Effector memory CD8-positive, alpha-beta T cell (primary cell): ENCODE measurements around the gene SGO2.

Experiments
- ATAC-seq: fragments of 150-1000 bp; cut with Tn5 transposase; replicated peaks from 2 replicates; pipeline ENCODE4 v1.10.0; 2021; ENCODE audit warnings: mild to moderate bottlenecking, moderate library complexity
- DNase-seq, 3 experiments: peaks; one replicate each; pipeline ENCODE4 v3.0.0; 2021
- H3K27ac Mint-ChIP-seq, 2 donors: one replicate each; pipeline ENCODE4 v1.8.0; 2022; ENCODE audit warnings: mild to moderate bottlenecking in 2 of 2, mixed read lengths in 2 of 2, moderate library complexity in 2 of 2
- H3K27me3 Mint-ChIP-seq, 2 donors: one replicate each; pipeline ENCODE4 v1.8.0; 2022; ENCODE audit warnings: mixed read lengths in 2 of 2
- H3K36me3 Mint-ChIP-seq: one replicate; pipeline ENCODE4 v1.8.0; 2022; ENCODE audit warnings: mild to moderate bottlenecking, moderate library complexity, mixed read lengths; ENCODE audit not compliant: insufficient read depth
- H3K4me1 Mint-ChIP-seq, 2 donors: one replicate each; pipeline ENCODE4 v1.8.0; 2022; ENCODE audit warnings: low read depth in 2 of 2, mixed read lengths in 2 of 2
- H3K4me3 Mint-ChIP-seq, 2 donors: one replicate each; pipeline ENCODE4 v1.8.0; 2022; ENCODE audit warnings: mild to moderate bottlenecking in 2 of 2, mixed read lengths in 2 of 2, moderate library complexity in 2 of 2
- H3K9me3 Mint-ChIP-seq, 2 donors: one replicate each; pipeline ENCODE4 v1.8.0; 2022; ENCODE audit warnings: mixed read lengths in 2 of 2

Gene SGO2

GRCh38 chr2:200588076-200588678 is 62.2 kb downstream of the SGO2 start:
- Mint-ChIP-seq H3K4me3 (no peak overlapping the region), H3K36me3 (no peaks in the 10 kb centered on the region), H3K27ac (no peak overlapping the region), H3K27me3 (peaks cover 17 to 31% of the 10 kb centered on the region in 2 donors), H3K4me1 (peaks cover 0 to 3% of the 10 kb centered on the region in 2 donors), H3K9me3 (no peaks in the 10 kb centered on the region)
- no peak for ATAC-seq
- DNase-seq, result no peak

GRCh38 chr2:200590090-200590489 is 64.1 kb downstream of the SGO2 start:
- peaks cover 30 to 41% of the 10 kb centered on the region in 2 donors for H3K27me3 Mint-ChIP-seq
- H3K4me1 Mint-ChIP-seq, result peaks cover 0 to 3% of the 10 kb centered on the region in 2 donors
- ATAC-seq, result no peak
- no peaks in the 10 kb centered on the region for H3K36me3 Mint-ChIP-seq
- no peak for DNase-seq
- no peak overlapping the region for H3K4me3 Mint-ChIP-seq
- H3K27ac Mint-ChIP-seq, result no peak overlapping the region
- no peaks in the 10 kb centered on the region for H3K9me3 Mint-ChIP-seq

DNA sequence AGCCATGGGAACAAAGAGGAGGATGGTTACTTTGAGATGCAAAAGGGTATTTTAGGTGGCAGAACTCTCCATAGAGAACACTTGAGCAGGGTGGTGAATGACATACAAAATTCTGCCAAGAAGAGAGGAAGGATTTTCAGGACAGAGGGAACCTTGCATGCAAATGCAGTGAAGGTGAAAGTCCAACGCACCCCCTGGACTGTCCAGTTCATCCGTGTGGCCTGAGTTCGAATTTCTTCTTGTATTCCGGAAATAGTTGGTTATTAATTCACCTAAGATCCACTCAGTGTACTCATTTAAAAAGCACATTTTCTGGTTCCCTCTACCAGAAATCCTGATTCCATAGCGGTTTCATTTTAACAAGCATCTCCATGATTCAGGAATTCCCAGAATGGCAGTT is 65.3 kb downstream of the SGO2 start:
- DNase-seq (no peak), ATAC-seq (no peak)
- Mint-ChIP-seq H3K4me3 (no peak overlapping the region), H3K27ac (no peak overlapping the region), H3K36me3 (no peaks in the 10 kb centered on the region), H3K4me1 (peaks cover 0 to under 1% of the 10 kb centered on the region in 2 donors), H3K9me3 (no peaks in the 10 kb centered on the region), H3K27me3 (peaks cover 39 to 47% of the 10 kb centered on the region in 2 donors)

- Mint-ChIP-seq H3K4me1 (no peaks in the 10 kb centered on the region), H3K36me3 (no peaks in the 10 kb centered on the region), H3K27ac (no peak overlapping the region), H3K4me3 (no peak overlapping the region), H3K9me3 (no peaks in the 10 kb centered on the region), H3K27me3 (peaks cover 51 to 52% of the 10 kb centered on the region in 2 donors)
- no peak for ATAC-seq
- no peak for DNase-seq
Measured at GRCh38 chr2:200592406-200593075, 66.5 kb downstream of the SGO2 start.

GRCh38 chr2:200593905-200594304 is 67.9 kb downstream of the SGO2 start:
- no peak for ATAC-seq
- Mint-ChIP-seq H3K27ac (no peak overlapping the region), H3K9me3 (no peaks in the 10 kb centered on the region), H3K4me1 (no peaks in the 10 kb centered on the region), H3K36me3 (no peaks in the 10 kb centered on the region), H3K27me3 (peaks cover 61 to 64% of the 10 kb centered on the region in 2 donors), H3K4me3 (no peak overlapping the region)
- DNase-seq, result no peak

GRCh38 chr2:200595913-200596312 is 69.9 kb downstream of the SGO2 start:
- H3K4me1 Mint-ChIP-seq, result no peaks in the 10 kb centered on the region
- DNase-seq (no peak), ATAC-seq (no peak)
- no peak overlapping the region for H3K27ac Mint-ChIP-seq
- H3K9me3 Mint-ChIP-seq, result no peaks in the 10 kb centered on the region
- H3K36me3 Mint-ChIP-seq, result no peaks in the 10 kb centered on the region
- H3K27me3 Mint-ChIP-seq, result peaks cover 64 to 68% of the 10 kb centered on the region in 2 donors
- no peak overlapping the region for H3K4me3 Mint-ChIP-seq

DNA sequence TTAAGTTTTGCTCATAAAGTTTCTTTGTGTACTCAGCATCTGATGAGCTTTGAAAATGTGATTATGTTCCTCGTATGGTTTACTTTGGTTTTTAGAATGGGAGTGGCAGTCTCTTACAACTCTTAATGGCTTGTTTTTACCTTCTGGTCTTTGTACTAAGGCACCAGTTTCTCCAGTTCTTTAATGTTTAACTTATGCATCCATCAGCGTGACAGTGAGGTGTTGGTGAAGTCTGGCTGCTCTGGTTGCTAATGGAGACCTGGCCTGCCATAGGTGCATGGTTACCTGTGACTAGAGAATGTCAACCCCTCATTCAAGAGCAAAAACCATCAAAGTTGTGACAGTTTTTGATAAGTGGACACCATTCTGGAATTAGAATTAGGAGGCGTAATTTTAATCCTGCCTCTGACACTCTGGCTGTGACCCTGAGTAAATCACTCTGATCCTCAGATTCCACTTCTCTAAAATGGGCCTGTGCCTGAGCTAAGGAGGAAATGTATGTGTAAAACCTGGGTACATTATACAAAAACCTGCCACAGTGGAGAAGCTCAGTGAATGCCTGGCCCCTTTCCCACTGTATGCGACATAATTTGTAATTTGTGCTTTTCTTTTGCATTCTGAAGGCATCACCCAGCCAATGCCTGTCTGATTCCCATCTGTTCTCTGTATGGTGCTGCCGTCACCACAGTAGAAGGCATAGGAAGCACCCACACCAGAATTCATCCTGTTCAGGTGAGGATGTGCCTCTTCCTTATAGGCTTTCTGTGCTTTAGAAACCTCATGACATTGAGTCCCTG is 71.0 kb downstream of the SGO2 start:
- H3K27ac Mint-ChIP-seq, result no peak overlapping the region
- peaks cover 54 to 60% of the 10 kb centered on the region in 2 donors for H3K27me3 Mint-ChIP-seq
- no peaks in the 10 kb centered on the region for H3K36me3 Mint-ChIP-seq
- ATAC-seq, result no peak
- no peaks in the 10 kb centered on the region for H3K9me3 Mint-ChIP-seq
- no peak for DNase-seq
- H3K4me3 Mint-ChIP-seq, result no peak overlapping the region
- no peaks in the 10 kb centered on the region for H3K4me1 Mint-ChIP-seq

- DNase-seq (no peak), ATAC-seq (no peak)
- Mint-ChIP-seq H3K4me1 (no peaks in the 10 kb centered on the region), H3K36me3 (no peaks in the 10 kb centered on the region), H3K4me3 (no peak overlapping the region), H3K27me3 (peaks cover 40 to 52% of the 10 kb centered on the region in 2 donors), H3K27ac (no peak overlapping the region), H3K9me3 (no peaks in the 10 kb centered on the region)
Measured at GRCh38 chr2:200599206-200599605, 73.2 kb downstream of the SGO2 start.

GRCh38 chr2:200600549-200601225 is 74.7 kb downstream of the SGO2 start:
- Mint-ChIP-seq H3K36me3 (no peaks in the 10 kb centered on the region), H3K9me3 (no peaks in the 10 kb centered on the region), H3K27me3 (peaks cover 38 to 44% of the 10 kb centered on the region in 2 donors), H3K4me1 (no peaks in the 10 kb centered on the region), H3K27ac (no peak overlapping the region), H3K4me3 (no peak overlapping the region)
- ATAC-seq, result no peak
- DNase-seq, result no peak

- Mint-ChIP-seq H3K4me1 (no peaks in the 10 kb centered on the region), H3K27me3 (peaks cover 42 to 43% of the 10 kb centered on the region in 2 donors), H3K4me3 (no peak overlapping the region), H3K27ac (no peak overlapping the region), H3K9me3 (no peaks in the 10 kb centered on the region), H3K36me3 (no peaks in the 10 kb centered on the region)
- DNase-seq, result no peak
- no peak for ATAC-seq
Measured at GRCh38 chr2:200602584-200602983, 76.6 kb downstream of the SGO2 start.

GRCh38 chr2:200603972-200604371 is 78.0 kb downstream of the SGO2 start:
- Mint-ChIP-seq H3K27me3 (peaks cover 40 to 44% of the 10 kb centered on the region in 2 donors), H3K36me3 (no peaks in the 10 kb centered on the region), H3K9me3 (no peaks in the 10 kb centered on the region), H3K4me1 (no peaks in the 10 kb centered on the region), H3K4me3 (no peak overlapping the region), H3K27ac (no peak overlapping the region)
- ATAC-seq, result no peak
- DNase-seq, result no peak

- Mint-ChIP-seq H3K27me3 (peaks cover 44 to 49% of the 10 kb centered on the region in 2 donors), H3K4me1 (no peaks in the 10 kb centered on the region), H3K9me3 (no peaks in the 10 kb centered on the region), H3K36me3 (no peaks in the 10 kb centered on the region), H3K27ac (no peak overlapping the region), H3K4me3 (no peak overlapping the region)
- DNase-seq (no peak), ATAC-seq (no peak)
Measured at GRCh38 chr2:200604571-200605255, 78.7 kb downstream of the SGO2 start.
